Frontal cortex (tissue), 4 donors: ENCODE measurements around the gene SGMS1. TPM values are rescaled to one million over a fixed set of nuclear protein-coding genes. Genes with fewer than 3 reads are reported as not detected.
"Not testable (repeated sequence)": the region's sequence is repeated elsewhere in the genome, so short reads cannot be mapped to it uniquely, and the experiment has no call there.

Source experiments
- DNase-seq, 2 donors: peaks; one replicate each; pipeline ENCODE4 v3.0.0; 2012; ENCODE audit warnings: low spot score in 2 of 2
- FAIRE-seq: peaks from 2 replicates; lab custom pipeline; 2012; peaks lifted over from hg19 to GRCh38; lab: Jason Lieb, UNC
- small RNA-seq: library from RNA; depleted of rRNA; stranded (forward); fragments of <200 nt; gene quantifications from one replicate; pipeline ENCODE3, GENCODE V24; 2014
- total RNA-seq: library from RNA; depleted of rRNA; stranded (reverse); fragments of >200 nt; gene quantifications from one replicate; pipeline ENCODE4 v1.2.3, GENCODE V29; 2014
- donor health status: control.
- donor health status: control.
- donor health status: control.

The SGMS1 gene
- total RNA-seq, 1 donor from 2014 or later = 35.1 TPM

GRCh38 chr10:50271564-50272250 is 352.0 kb downstream of the SGMS1 start:
- no peak for FAIRE-seq
- no peak for DNase-seq

DNA sequence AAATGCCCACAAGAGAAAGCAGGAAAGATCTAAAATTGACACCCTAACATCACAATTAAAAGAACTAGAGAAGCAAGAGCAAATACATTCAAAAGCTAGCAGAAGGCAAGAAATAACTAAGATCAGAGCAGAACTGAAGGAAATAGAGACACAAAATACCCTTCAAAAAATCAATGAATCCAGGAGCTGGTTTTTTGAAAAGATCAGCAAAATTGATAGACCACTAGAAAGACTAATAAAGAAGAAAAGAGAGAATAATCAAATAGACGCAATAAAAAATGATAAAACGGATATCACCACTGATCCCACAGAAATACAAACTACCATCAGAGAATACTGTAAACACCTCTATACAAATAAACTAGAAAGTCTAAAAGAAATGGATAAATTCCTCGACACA is 355.9 kb downstream of the SGMS1 start:
- not testable (repeated sequence) for DNase-seq, FAIRE-seq

DNA sequence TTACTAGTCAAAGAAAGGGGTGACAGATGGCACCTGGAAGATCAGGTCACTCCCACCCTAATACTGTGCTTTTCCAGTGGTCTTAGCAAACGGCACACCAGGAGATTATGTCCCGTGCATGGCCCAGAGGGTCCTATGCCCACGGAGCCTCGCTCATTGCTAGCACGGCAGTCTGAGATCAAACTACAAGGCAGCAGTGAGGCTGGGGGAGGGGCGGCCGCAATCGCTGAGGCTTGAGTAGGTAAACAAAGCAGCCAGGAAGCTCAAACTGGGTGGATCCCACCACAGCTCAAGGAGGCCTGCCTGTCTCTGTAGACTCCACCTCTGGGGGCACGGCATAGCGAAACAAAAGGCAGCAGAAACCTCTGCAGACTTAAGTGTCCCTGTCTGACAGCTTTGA is 361.1 kb downstream of the SGMS1 start:
- DNase-seq, FAIRE-seq: not testable (repeated sequence)

DNA sequence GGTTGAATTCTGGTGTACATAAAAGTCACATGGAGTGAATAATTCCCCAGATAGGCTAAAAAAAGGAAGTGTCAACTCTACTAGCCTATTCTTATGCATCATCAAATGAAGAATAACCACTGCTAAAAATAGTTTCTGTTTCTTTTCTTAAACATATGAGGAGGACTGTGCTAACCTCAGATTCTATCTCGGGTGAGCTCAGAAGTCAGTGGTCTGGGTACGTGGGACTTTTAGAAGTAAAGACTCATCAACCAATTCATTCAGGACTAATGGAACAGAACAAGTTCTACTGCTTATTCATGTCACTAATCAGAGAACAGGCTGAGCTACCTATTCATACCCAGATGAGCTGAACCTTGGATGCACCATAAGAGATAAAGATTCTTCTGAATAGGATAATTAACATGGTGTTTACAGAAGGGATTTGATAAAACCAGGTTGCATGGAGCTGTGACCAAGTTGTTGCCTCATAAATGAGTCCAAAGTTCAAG is 362.9 kb downstream of the SGMS1 start:
- FAIRE-seq (no peak), DNase-seq (no peak)

Small RNAs within 50 kb of the gene (small RNA-seq; reads per million reads assigned to genes)
- not detected for gene RNU7-107P

Other genes with a start within 250 kb of the SGMS1 start
- gene ASAH2B, start 116.0 kb upstream of the SGMS1 start, total RNA-seq = 8.6 TPM